A549 (cell line): ENCODE data around the gene RIF1.
A peak's percentile ranks its signal among the peaks of the same experiment; 100 is the strongest.

Experiments used
- MAX ChIP-seq: IDR thresholded peaks from 2 replicates; pipeline ENCODE4 v1.6.1; 2012
- RAD21 ChIP-seq, 2 experiments: fragments of >200 bp in 1 of 2; sonication (Bioruptor Twin) in 1 of 2; formaldehyde crosslinking in 1 of 2; IDR thresholded peaks in 1 of 2; conservative IDR thresholded peaks in 1 of 2; 2 replicates in 1 of 2; 3 replicates in 1 of 2; pipeline ENCODE4 v1.6.1; 2012 to 2018; ENCODE audit warnings: inconsistent platforms in 1 of 2

- TF ChIP-seq MAX, result no peak
- TF ChIP-seq RAD21 (conservative IDR thresholded peaks at IDR 0.05 in 1 of 2, IDR thresholded peaks at IDR 0.05 in 1 of 2), result peak; percentile 17 to 45; a peak in 3 of 5 replicates
Observed at GRCh38 chr2:151437630-151438029, 27.9 kb downstream of the RIF1 start.
